Measurements from ENCODE around the gene ENO2.
"Not testable (repeated sequence)": the region's sequence is repeated elsewhere in the genome, so short reads cannot be mapped to it uniquely, and the experiment has no call there.

Gene ENO2

GRCh38 chr12:6904280-6905276 lies 9.8 kb upstream of the ENO2 start, which contains the start of gene LRRC23:
Gene LRRC23, plus strand, starts transcription at chr12:6904822. Its CDS starts 812 bp downstream, at chr12:6905634.
- CTCF ChIA-PET, result interaction anchor here (0.7 to 1.3 kb wide), 5 partner anchors 13 to 37 kb away, joined by 3 to 9 read pairs (median 5); partner anchors contain the start of gene SPSB2
- peak; percentile 96 for DNase-seq (ENCODE audit: low spot score)
- POLR2A ChIA-PET (ENCODE audit: low non-redundant PET), result interaction anchor here (0.6 to 0.7 kb wide), 3 partner anchors 9 to 21 kb away, joined by 3 to 4 read pairs (median 4); partner anchors contain the start of gene ENO2
- H3K27ac ChIP-seq, result peak within 1 kb of the TSS; percentile 57
- TF ChIP-seq CTCF (conservative IDR thresholded peaks at IDR 0.05; ENCODE audit: low read depth), result no peak

GRCh38 chr12:6905414-6906040 lies 8.9 kb upstream of the ENO2 start:
- ChIA-PET POLR2A (ENCODE audit: low non-redundant PET) (interaction anchor here (0.5 to 0.7 kb wide), 3 partner anchors 9 to 333 kb away, joined by 3 to 4 read pairs (median 3); partner anchors contain the start of gene ENO2), CTCF (interaction anchor here (0.9 to 1.4 kb wide), 3 partner anchors 14 to 34 kb away, joined by 4 to 9 read pairs (median 8); no protein-coding TSS in a partner anchor)
- peak overlapping the region; percentile 57 for H3K27ac ChIP-seq
- no peak for DNase-seq (ENCODE audit: low spot score)
- no peak for TF ChIP-seq CTCF (conservative IDR thresholded peaks at IDR 0.05; ENCODE audit: low read depth)

GRCh38 chr12:6908141-6908540 lies 6.2 kb upstream of the ENO2 start:
- H3K27ac ChIP-seq; DNase-seq (ENCODE audit: low spot score): not testable (repeated sequence)
- CTCF ChIA-PET, result interaction anchor here (0.6 to 1.5 kb wide), 6 partner anchors 10 to 223 kb away, joined by 3 to 5 read pairs (median 4); partner anchors contain the start of gene SPSB2
- POLR2A ChIA-PET (ENCODE audit: low non-redundant PET), result interaction anchor here (0.9 kb wide), 1 partner anchor 17 kb away, joined by 3 read pairs; no protein-coding TSS in a partner anchor

GRCh38 chr12:6909421-6910145 lies 4.8 kb upstream of the ENO2 start:
- DNase-seq (ENCODE audit: low spot score), result no peak
- no peak for TF ChIP-seq CTCF (conservative IDR thresholded peaks at IDR 0.05; ENCODE audit: low read depth)
- H3K27ac ChIP-seq, result no peak overlapping the region
- CTCF ChIA-PET, result interaction anchor here (0.6 to 1.1 kb wide), 2 partner anchors 18 to 39 kb away, joined by 3 to 6 read pairs; no protein-coding TSS in a partner anchor
- POLR2A ChIA-PET (ENCODE audit: low non-redundant PET), result no interaction called here

GRCh38 chr12:6912164-6912935 lies 2.0 kb upstream of the ENO2 start:
- no peak for TF ChIP-seq CTCF (conservative IDR thresholded peaks at IDR 0.05; ENCODE audit: low read depth)
- POLR2A ChIA-PET (ENCODE audit: low non-redundant PET), result interaction anchor here (1.2 kb wide), 1 partner anchor 24 kb away, joined by 3 read pairs; no protein-coding TSS in a partner anchor
- CTCF ChIA-PET, result interaction anchor here (0.7 kb wide), 1 partner anchor 22 kb away, joined by 4 read pairs; no protein-coding TSS in a partner anchor

More at GRCh38 chr12:6912164-6912935, 2.0 kb upstream of the ENO2 start:
- DNase-seq (ENCODE audit: low spot score), result no peak
- H3K27ac ChIP-seq, result no peak overlapping the region
